NCI-H2196 treated with DMSO at 0.1 percent for 48 hours (cell line): ENCODE measurements around the gene MISP3.
A peak's percentile ranks its signal among the peaks of the same experiment; 100 is the strongest.

ENCODE experiments used
- DNase-seq: peaks from one replicate; lab custom pipeline; 2025; ENCODE audit not compliant: unreplicated experiment; lab: John Stamatoyannopoulos, UW

MISP3 gene

GRCh38 chr19:14102102-14102696 is 29.6 kb downstream of the MISP3 start:
- no peak for DNase-seq

- DNase-seq, result no peak
Measured at GRCh38 chr19:14102756-14103155, 30.2 kb downstream of the MISP3 start.

GRCh38 chr19:14103310-14103709 is 30.7 kb downstream of the MISP3 start:
- no peak for DNase-seq

- DNase-seq, result no peak
Measured at GRCh38 chr19:14105680-14106079, 33.1 kb downstream of the MISP3 start.

- DNase-seq, result no peak
Measured at GRCh38 chr19:14106840-14107239, 34.3 kb downstream of the MISP3 start.

- DNase-seq, result no peak
Measured at GRCh38 chr19:14107581-14108461, 35.2 kb downstream of the MISP3 start.

- no peak for DNase-seq
Measured at GRCh38 chr19:14110650-14111049, 38.1 kb downstream of the MISP3 start.

GRCh38 chr19:14111486-14111885 is 38.9 kb downstream of the MISP3 start:
- no peak for DNase-seq

GRCh38 chr19:14112051-14112808 is 39.6 kb downstream of the MISP3 start:
- DNase-seq, result no peak

- no peak for DNase-seq
Measured at GRCh38 chr19:14112809-14113385, 40.3 kb downstream of the MISP3 start.

- DNase-seq, result no peak
Measured at GRCh38 chr19:14113762-14114414, 41.3 kb downstream of the MISP3 start.

GRCh38 chr19:14114439-14114838 is 41.9 kb downstream of the MISP3 start:
- no peak for DNase-seq

GRCh38 chr19:14114854-14115253 is 42.3 kb downstream of the MISP3 start:
- no peak for DNase-seq

GRCh38 chr19:14115756-14116155 is 43.2 kb downstream of the MISP3 start:
- DNase-seq, result no peak

GRCh38 chr19:14116525-14116917 is 43.9 kb downstream of the MISP3 start:
- DNase-seq, result no peak

GRCh38 chr19:14116918-14117578 is 44.5 kb downstream of the MISP3 start:
- no peak for DNase-seq

GRCh38 chr19:14117668-14118164 is 45.1 kb downstream of the MISP3 start, which contains the start of gene PRKACA:
Gene PRKACA (minus strand): TSS chr19:14117762. CDS start chr19:14117547, 215 bp downstream.
- peak; percentile 96 for DNase-seq

GRCh38 chr19:14118165-14119051 is 45.8 kb downstream of the MISP3 start:
- DNase-seq, result peak; percentile 80

- DNase-seq, result no peak
Measured at GRCh38 chr19:14119146-14119545, 46.6 kb downstream of the MISP3 start.
